Choroid plexus epithelial cell (primary cell): ENCODE measurements around the gene DENR.
"Not testable (repeated sequence)": the region's sequence is repeated elsewhere in the genome, so short reads cannot be mapped to it uniquely, and the experiment has no call there.

Source experiments
- DNase-seq: peaks from one replicate; pipeline ENCODE4 v3.0.0-alpha.2; 2010; ENCODE audit warnings: low read depth
- H3K4me3 ChIP-seq: 2 replicates; pipeline ENCODE4 v1.5.1; 2011; ENCODE audit warnings: low read depth, mild to moderate bottlenecking, control low read depth, low read length, moderate library complexity
- CTCF ChIP-seq: conservative IDR thresholded peaks from 2 replicates; pipeline ENCODE4 v1.5.1; 2011; ENCODE audit warnings: low read depth, mild to moderate bottlenecking, control low read depth, inconsistent platforms, low read length, moderate library complexity

Gene DENR, protein sequence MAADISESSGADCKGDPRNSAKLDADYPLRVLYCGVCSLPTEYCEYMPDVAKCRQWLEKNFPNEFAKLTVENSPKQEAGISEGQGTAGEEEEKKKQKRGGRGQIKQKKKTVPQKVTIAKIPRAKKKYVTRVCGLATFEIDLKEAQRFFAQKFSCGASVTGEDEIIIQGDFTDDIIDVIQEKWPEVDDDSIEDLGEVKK

DNA sequence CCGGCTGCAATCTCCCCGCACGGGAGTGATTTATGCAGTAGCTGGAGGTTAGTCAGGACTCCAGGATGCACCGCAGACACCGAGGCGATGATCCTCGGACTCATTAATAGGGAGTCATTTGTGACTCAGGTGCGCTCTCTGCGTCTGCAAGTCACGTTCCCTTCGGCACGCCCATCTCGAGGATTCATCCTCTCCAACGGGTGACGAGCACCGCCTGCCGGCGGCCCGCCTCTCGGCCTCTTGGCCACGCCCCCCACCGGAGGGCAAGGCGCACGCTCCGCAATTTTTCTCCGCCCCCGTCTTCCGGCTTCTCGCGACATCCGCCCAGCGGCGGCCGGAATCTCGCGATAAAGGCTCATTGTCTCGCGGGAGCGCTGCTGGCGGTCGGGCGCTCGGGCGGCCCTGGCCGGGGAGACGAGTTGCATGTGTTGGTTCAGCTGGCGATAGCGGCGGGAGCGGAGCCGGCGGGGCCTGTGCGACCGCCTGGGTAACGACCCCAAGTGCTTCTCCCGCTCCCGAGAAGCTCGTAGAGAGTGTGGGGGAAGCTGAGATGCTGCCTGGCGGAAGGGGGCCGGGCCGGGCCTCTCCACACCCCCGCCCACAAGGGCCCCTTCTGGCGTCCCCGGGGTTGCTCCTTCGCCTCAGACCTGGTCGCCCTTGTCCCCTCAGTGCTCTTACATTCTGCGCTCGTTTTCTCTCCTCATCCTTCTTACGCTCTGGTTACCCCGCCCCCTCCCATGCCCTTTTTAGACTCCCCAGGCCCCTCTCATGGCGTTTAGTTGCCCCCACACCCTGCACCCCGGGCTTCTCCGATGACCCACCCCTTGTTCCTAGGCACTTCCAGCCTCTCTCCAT, at the start of gene DENR:
DENR (plus strand) TSS at position 361 of the 855 bp plus-strand sequence. CDS start 878 bp downstream, outside the sequence.
- H3K4me3 ChIP-seq, result peak within 1 kb of the TSS; percentile 86
- peak; percentile 85 for TF ChIP-seq CTCF
- DNase-seq, result peak; percentile 96

DNA sequence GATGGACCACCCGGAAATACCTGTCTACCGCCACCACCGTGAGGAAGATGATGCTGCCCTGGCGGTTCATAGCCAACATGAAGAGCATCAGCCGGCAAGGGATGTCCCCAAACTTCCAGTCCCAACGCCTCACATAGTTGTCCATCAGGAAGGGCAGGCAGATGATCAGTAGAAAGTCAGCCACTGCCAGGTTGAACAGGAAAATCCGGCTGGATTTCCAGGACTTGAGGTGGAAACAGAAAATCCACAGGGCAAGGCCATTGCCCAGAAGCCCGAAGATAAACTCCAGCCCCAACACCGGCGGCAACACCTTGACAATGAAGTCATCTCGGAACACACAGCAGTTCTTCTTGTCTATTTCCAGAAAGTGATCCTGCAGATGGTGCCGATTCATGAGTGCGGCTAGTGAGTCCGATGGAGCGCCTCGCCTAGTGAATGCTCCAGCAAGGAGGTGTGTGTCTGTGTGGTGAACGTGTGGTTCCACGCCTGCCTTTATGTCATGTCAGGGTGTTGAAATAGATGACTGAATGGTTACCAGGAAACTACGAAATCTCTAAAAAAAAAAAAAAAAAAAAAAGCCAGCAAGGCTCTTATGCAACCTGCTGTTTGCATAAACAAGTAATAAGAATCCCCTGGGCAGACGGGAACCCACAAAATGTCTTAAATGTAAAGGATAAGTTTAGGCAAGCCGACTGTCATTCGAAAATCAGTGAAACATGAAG, 49.6 kb upstream of the DENR start, which contains the start of gene HCAR2:
HCAR2 (minus strand) TSS at position 468 of the 722 bp plus-strand sequence; CDS start at position 394, 74 bp downstream.
- not testable (repeated sequence) for H3K4me3 ChIP-seq
- peak; percentile 58 for DNase-seq

DNA sequence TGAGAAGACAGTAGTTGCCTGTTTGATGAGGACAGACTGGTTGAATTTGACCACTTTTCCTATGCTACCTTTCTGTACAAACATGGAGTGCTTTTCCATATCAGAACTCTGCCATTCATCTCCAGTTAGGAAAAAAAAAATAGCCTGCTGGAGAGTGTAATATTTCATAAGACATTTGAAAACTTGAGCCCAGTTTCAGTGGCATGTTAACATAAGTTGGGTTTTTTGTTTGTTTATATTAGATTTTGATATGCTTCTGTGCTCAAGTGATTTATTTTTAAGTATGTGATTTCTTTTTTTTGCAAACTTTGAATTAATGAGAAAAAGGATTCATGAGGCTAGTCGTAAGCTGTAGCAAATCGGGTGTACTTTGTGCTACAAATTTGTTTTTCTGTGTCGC, 48.8 kb upstream of the DENR start:
- H3K4me3 ChIP-seq, DNase-seq: not testable (repeated sequence)

- H3K4me3 ChIP-seq, DNase-seq: not testable (repeated sequence)
Observed at GRCh38 chr12:122709287-122709686, 43.3 kb upstream of the DENR start.

GRCh38 chr12:122710341-122710740, 42.3 kb upstream of the DENR start:
- not testable (repeated sequence) for H3K4me3 ChIP-seq, DNase-seq

- not testable (repeated sequence) for DNase-seq, H3K4me3 ChIP-seq
Observed at GRCh38 chr12:122711266-122711665, 41.4 kb upstream of the DENR start.

DNA sequence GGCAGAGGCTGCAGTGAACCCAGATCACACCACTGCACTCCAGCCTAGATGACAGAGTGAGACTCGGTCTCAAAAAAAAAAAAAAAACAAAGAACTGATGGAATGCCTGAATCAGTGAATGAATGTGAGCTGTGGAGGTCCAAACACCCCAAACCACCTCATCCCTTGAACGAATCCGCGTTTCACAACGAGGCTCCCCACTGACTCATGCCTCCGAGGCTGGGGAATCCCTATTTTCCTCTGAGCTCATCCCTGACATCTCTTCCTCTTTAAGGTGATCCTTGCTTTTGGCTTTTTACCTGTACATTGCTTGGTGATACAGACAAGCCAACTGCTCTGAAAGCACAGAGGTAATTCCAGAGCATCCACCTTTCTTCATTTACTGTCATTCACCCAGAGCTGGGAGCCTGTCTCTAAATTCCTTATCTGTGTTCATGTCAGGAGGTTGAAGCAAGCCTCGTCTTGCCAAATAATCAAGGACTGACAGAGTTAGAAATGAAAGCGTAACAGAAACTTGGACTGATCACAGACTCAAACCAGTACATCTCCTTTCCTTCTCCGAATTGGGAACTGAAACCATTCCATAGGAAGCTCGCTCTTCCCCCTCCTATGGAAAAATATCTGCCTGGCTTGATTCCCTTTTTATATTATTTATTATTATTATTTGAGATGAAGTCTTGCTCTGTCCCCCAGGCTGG, 39.0 kb upstream of the DENR start:
- not testable (repeated sequence) for H3K4me3 ChIP-seq, DNase-seq

DNA sequence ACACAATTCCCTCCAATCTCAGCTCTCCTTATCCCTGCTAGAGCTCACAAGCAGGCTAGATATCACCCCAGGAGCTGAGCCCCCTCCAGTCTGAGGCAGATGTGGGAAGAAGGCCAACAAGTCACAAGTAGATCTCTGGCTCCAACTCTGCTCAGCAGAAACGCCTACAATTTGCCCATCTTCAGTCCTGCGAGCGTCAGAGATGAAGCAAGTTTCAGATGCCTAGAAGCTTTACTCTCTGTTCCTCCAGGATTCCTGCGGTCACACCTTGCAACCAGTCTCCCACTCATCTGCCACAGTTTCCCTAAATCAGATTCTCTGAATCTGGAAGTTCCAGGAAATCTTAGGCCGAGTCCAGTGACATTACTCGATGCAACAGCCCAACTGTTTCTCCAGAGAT, 37.4 kb upstream of the DENR start:
- not testable (repeated sequence) for H3K4me3 ChIP-seq
- peak; percentile 31 for DNase-seq

DNA sequence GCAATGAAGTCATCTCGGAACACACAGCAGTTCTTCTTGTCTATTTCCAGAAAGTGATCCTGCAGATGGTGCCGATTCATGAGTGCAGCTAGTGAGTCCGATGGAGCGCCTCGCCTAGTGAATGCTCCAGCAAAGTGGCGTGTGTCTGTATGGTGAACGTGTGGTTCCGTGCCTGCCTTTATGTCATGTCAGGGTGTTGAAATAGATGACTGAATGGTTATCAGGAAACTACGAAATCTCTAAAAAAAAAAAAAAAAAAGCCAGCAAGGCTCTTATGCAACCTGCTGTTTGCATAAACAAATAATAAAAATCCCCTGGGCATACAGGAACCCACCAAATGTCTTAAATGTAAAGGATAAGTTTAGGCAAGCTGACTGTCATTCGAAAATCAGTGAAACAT, 36.0 kb upstream of the DENR start, which contains the start of gene HCAR3:
HCAR3 (minus strand) TSS at position 154 of the 400 bp plus-strand sequence; CDS start at position 80, 74 bp downstream.
- DNase-seq, H3K4me3 ChIP-seq: not testable (repeated sequence)

DNA sequence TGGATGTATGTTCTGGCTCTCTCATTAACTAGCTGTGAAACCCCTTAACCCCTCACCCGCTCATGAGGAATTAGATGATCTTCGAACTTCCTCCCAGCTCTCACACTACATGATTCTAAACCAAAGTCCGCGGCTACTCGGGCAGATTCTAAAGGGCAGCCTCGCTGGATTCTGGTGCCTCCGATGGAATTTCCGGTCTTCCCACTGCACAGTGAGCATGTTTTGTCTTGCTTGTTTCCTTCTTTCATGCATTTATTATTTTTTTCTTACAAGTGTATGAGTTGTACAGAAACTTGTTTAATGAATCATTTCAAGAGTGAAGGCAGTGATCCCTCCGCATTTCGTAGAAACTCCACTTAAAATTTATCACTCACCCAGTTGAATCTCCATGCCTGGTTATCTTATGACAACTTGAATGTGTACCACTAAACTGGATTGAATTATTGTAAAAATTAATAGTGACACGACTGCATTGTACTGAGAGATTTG, 31.5 kb upstream of the DENR start:
- TF ChIP-seq CTCF, result no peak
- DNase-seq, result peak; percentile 77
- H3K4me3 ChIP-seq, result no peak overlapping the region

DNA sequence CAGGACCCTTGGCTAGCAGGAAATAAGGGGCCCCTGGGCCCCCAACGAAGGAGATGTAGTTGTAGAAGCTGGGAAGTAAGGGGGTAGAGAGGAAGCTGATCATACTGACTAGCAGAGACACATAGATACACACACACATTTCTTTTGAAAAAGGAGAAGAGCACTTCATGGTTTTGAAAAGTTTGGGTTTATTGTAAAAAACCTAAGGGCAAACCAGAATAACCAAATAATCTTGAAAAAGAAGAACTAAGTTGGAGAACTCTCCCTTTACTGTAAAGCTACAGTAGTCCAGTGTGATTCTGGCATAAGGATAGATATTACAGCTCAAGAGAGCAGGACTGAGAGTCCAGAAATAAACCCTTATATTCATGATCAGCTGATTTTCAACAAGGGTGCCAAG, 30.2 kb upstream of the DENR start:
- DNase-seq, result no peak
- no peak overlapping the region for H3K4me3 ChIP-seq
- no peak for TF ChIP-seq CTCF
